HepG2 (cell line): ENCODE data around the gene ACD. TPM values are rescaled to one million over a fixed set of nuclear protein-coding genes. Genes with fewer than 3 reads are reported as not detected.

Source experiments
- ELF3 ChIP-seq: IDR thresholded peaks from 2 replicates; pipeline ENCODE4 v1.6.1; 2016; ENCODE audit warnings: missing genetic modification reagents, missing compliant biosample characterization
- FOXA3 ChIP-seq: IDR thresholded peaks from 2 replicates; pipeline ENCODE4 v1.6.1; 2016; ENCODE audit warnings: missing genetic modification reagents, missing compliant biosample characterization
- HES4 ChIP-seq: sonication (generic); formaldehyde crosslinking; IDR thresholded peaks from 2 replicates; pipeline ENCODE4 v1.9.0; 2021; ENCODE audit warnings: mild to moderate bottlenecking, missing genetic modification reagents, borderline replicate concordance
- JDP2 ChIP-seq: sonication (generic); formaldehyde crosslinking; IDR thresholded peaks from 2 replicates; pipeline ENCODE4 v1.8.1; 2022; ENCODE audit warnings: missing genetic modification reagents, borderline replicate concordance
- MXI1 ChIP-seq: IDR thresholded peaks from 3 replicates; pipeline ENCODE4 v1.6.1; 2012; ENCODE audit warnings: low read depth, low read length, inconsistent platforms, borderline replicate concordance
- NFIB ChIP-seq: sonication (generic); formaldehyde crosslinking; IDR thresholded peaks from 2 replicates; pipeline ENCODE4 v1.9.0; 2021; ENCODE audit warnings: missing genetic modification reagents, mild to moderate bottlenecking, borderline replicate concordance
- NR3C1 ChIP-seq: sonication (generic); formaldehyde crosslinking; IDR thresholded peaks from 2 replicates; pipeline ENCODE4 v1.4.0; 2020; ENCODE audit warnings: missing genetic modification reagents
- PRDM15 ChIP-seq: sonication (generic); formaldehyde crosslinking; IDR thresholded peaks from 2 replicates; pipeline ENCODE4 v1.4.0; 2020; ENCODE audit warnings: missing genetic modification reagents
- SRSF9 ChIP-seq: fragments of 200-400 bp; formaldehyde crosslinking; IDR thresholded peaks from 2 replicates; pipeline ENCODE4 v1.6.1; 2018; ENCODE audit warnings: borderline replicate concordance, mild to moderate bottlenecking, low read depth, low read length; ENCODE audit not compliant: insufficient read depth, poor library complexity, severe bottlenecking
- TBX2 ChIP-seq: sonication (generic); formaldehyde crosslinking; IDR thresholded peaks from 2 replicates; pipeline ENCODE4 v1.5.0; 2020; ENCODE audit warnings: missing genetic modification reagents, mild to moderate bottlenecking, borderline replicate concordance
- ZKSCAN5 ChIP-seq: sonication (generic); formaldehyde crosslinking; IDR thresholded peaks from 2 replicates; pipeline ENCODE4 v1.5.1; 2020; ENCODE audit warnings: mild to moderate bottlenecking, missing genetic modification reagents
- ZNF614 ChIP-seq: IDR thresholded peaks from 2 replicates; pipeline ENCODE4 v1.6.1; 2018; ENCODE audit warnings: missing biosample characterization, missing genetic modification reagents, inconsistent platforms, borderline replicate concordance
- ZNF709 ChIP-seq: sonication (generic); formaldehyde crosslinking; IDR thresholded peaks from 2 replicates; pipeline ENCODE4 v1.5.0; 2020; ENCODE audit warnings: mild to moderate bottlenecking, missing genetic modification reagents
- ZNF75D ChIP-seq: sonication (generic); formaldehyde crosslinking; IDR thresholded peaks from 2 replicates; pipeline ENCODE4 v1.8.1; 2023; ENCODE audit warnings: missing genetic modification reagents, mild to moderate bottlenecking, borderline replicate concordance
- ZNF883 ChIP-seq: sonication (generic); formaldehyde crosslinking; IDR thresholded peaks from 2 replicates; pipeline ENCODE4 v1.5.1; 2020; ENCODE audit warnings: mild to moderate bottlenecking, missing genetic modification reagents; ENCODE audit errors: not compliant biosample characterization
- ZSCAN20 ChIP-seq: sonication (generic); formaldehyde crosslinking; IDR thresholded peaks from 2 replicates; pipeline ENCODE4 v1.4.0; 2020; ENCODE audit warnings: missing genetic modification reagents, mild to moderate bottlenecking, borderline replicate concordance
- ZSCAN21 ChIP-seq: sonication (generic); formaldehyde crosslinking; IDR thresholded peaks from 2 replicates; pipeline ENCODE4 v1.8.0; 2022; ENCODE audit warnings: mild to moderate bottlenecking, missing genetic modification reagents, moderate library complexity, borderline replicate concordance
- polyA plus RNA-seq, 8 experiments: library from polyadenylated mRNA; depleted of rRNA in 3 of 8; stranded (reverse) in 7 of 8; unstranded in 1 of 8; fragments of >200 nt; fragmentation: Illumina TruSeq in 4 of 8; extraction: Trizol in 4 of 8; gene quantifications; 2 replicates each; pipeline versions ENCODE4 v1.2.1 to v1.2.3, GENCODE V29; 2011 to 2016; ENCODE audit warnings: low read depth in 4 of 8, missing spikeins in 1 of 8, mixed read lengths in 1 of 8; ENCODE audit not compliant: insufficient read depth in 1 of 8
- total RNA-seq, 5 experiments: library from RNA; depleted of rRNA; stranded (reverse); fragments of >200 nt; fragmentation: Illumina TruSeq; extraction: Trizol; gene quantifications; 2 replicates each; pipeline ENCODE4 v1.2.3, GENCODE V29; 2016; ENCODE audit warnings: low read depth in 1 of 5
- TF ChIP-seq, protein P1 (sequence below): sonication (generic); formaldehyde crosslinking; IDR thresholded peaks from 2 replicates; pipeline ENCODE4 v1.9.0; 2021; ENCODE audit warnings: missing genetic modification reagents, borderline replicate concordance
- TF ChIP-seq, protein P2 (sequence below): IDR thresholded peaks from 2 replicates; pipeline ENCODE4 v1.4.0; 2020; ENCODE audit warnings: mild to moderate bottlenecking, missing genetic modification reagents

ACD gene
- total and polyA plus RNA-seq, 2 of the 13 experiments (the other 11 are each of a cell fraction or from before 2014, with no cell fraction given) = 32.6 to 38.3 TPM

DNA sequence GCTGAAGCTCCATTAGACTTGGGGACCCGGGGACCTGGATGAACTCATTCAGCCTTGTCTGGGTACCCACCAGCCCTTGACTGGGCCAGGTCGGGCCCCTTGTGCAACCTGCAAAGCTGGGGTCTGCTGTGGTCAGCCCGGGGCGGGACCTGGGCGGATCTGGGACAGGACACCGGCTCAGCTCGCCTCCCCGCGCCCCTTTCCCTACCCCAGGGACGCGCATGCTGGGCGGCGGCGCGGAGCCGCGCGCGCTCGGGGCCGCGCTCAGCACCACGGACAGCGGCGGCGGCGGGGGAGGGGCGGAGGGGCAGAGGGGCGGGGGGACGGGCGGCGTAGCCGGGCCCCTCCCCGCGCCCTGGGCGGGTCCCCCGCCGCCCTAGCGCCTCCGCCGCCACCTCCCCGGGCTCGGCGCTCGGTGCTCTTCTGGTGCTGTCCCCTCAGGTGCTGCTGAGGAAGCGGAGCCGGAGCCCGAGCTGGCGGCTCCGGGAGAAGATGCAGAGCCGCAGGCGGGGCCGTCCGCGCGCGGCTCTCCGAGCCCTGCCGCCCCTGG lies 7.4 kb downstream of the ACD start (continued):
- TF ChIP-seq ZNF709 (CRISPR knock-in tag) (peak; percentile 51; the same call in 1 of the 2 replicates), ZNF614 (no peak), ZKSCAN5 (CRISPR knock-in tag) (no peak), ZSCAN20 (CRISPR knock-in tag) (no peak), ZNF883 (CRISPR knock-in tag) (peak; percentile 62), ZNF75D (CRISPR knock-in tag) (0 out of 2 replicates have a peak, but pooled peaks have one; percentile 56), TBX2 (CRISPR knock-in tag) (0 out of 2 replicates have a peak, but pooled peaks have one; percentile 39), SRSF9 (no peak), PRDM15 (CRISPR knock-in tag) (no peak), ZSCAN21 (CRISPR knock-in tag) (peak; percentile 62), HES4 (CRISPR knock-in tag) (peak; percentile 77; the same call in 1 of the 2 replicates), JDP2 (CRISPR knock-in tag) (peak; percentile 33; the same call in 1 of the 2 replicates), NR3C1 (CRISPR knock-in tag) (no peak), NFIB (CRISPR knock-in tag) (no peak), ELF3 (CRISPR knock-in tag) (peak; percentile 34; the same call in 1 of the 2 replicates), FOXA3 (CRISPR knock-in tag) (no peak), MXI1 (peak; percentile 45; the same call in 1 of the 3 replicates)
- TF ChIP-seq, protein P1, sequence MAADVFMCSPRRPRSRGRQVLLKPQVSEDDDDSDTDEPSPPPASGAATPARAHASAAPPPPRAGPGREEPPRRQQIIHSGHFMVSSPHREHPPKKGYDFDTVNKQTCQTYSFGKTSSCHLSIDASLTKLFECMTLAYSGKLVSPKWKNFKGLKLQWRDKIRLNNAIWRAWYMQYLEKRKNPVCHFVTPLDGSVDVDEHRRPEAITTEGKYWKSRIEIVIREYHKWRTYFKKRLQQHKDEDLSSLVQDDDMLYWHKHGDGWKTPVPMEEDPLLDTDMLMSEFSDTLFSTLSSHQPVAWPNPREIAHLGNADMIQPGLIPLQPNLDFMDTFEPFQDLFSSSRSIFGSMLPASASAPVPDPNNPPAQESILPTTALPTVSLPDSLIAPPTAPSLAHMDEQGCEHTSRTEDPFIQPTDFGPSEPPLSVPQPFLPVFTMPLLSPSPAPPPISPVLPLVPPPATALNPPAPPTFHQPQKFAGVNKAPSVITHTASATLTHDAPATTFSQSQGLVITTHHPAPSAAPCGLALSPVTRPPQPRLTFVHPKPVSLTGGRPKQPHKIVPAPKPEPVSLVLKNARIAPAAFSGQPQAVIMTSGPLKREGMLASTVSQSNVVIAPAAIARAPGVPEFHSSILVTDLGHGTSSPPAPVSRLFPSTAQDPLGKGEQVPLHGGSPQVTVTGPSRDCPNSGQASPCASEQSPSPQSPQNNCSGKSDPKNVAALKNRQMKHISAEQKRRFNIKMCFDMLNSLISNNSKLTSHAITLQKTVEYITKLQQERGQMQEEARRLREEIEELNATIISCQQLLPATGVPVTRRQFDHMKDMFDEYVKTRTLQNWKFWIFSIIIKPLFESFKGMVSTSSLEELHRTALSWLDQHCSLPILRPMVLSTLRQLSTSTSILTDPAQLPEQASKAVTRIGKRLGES (CRISPR knock-in tag) = peak; percentile 56; the same call in 1 of the 2 replicates
- TF ChIP-seq, protein P2, sequence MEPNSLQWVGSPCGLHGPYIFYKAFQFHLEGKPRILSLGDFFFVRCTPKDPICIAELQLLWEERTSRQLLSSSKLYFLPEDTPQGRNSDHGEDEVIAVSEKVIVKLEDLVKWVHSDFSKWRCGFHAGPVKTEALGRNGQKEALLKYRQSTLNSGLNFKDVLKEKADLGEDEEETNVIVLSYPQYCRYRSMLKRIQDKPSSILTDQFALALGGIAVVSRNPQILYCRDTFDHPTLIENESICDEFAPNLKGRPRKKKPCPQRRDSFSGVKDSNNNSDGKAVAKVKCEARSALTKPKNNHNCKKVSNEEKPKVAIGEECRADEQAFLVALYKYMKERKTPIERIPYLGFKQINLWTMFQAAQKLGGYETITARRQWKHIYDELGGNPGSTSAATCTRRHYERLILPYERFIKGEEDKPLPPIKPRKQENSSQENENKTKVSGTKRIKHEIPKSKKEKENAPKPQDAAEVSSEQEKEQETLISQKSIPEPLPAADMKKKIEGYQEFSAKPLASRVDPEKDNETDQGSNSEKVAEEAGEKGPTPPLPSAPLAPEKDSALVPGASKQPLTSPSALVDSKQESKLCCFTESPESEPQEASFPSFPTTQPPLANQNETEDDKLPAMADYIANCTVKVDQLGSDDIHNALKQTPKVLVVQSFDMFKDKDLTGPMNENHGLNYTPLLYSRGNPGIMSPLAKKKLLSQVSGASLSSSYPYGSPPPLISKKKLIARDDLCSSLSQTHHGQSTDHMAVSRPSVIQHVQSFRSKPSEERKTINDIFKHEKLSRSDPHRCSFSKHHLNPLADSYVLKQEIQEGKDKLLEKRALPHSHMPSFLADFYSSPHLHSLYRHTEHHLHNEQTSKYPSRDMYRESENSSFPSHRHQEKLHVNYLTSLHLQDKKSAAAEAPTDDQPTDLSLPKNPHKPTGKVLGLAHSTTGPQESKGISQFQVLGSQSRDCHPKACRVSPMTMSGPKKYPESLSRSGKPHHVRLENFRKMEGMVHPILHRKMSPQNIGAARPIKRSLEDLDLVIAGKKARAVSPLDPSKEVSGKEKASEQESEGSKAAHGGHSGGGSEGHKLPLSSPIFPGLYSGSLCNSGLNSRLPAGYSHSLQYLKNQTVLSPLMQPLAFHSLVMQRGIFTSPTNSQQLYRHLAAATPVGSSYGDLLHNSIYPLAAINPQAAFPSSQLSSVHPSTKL (CRISPR knock-in tag) = peak; percentile 40; the same call in 1 of the 2 replicates
